Activated T-cell treated with anti-CD3 and anti-CD28 coated beads, Interleukin-2, amount 50 U/mL, for 48 hours (primary cell): ENCODE results near the gene OSCP1.

Experiments
- DNase-seq, 2 experiments: peaks; one replicate each; pipeline ENCODE4 v3.0.0-alpha.2; 2020

The OSCP1 gene

DNA sequence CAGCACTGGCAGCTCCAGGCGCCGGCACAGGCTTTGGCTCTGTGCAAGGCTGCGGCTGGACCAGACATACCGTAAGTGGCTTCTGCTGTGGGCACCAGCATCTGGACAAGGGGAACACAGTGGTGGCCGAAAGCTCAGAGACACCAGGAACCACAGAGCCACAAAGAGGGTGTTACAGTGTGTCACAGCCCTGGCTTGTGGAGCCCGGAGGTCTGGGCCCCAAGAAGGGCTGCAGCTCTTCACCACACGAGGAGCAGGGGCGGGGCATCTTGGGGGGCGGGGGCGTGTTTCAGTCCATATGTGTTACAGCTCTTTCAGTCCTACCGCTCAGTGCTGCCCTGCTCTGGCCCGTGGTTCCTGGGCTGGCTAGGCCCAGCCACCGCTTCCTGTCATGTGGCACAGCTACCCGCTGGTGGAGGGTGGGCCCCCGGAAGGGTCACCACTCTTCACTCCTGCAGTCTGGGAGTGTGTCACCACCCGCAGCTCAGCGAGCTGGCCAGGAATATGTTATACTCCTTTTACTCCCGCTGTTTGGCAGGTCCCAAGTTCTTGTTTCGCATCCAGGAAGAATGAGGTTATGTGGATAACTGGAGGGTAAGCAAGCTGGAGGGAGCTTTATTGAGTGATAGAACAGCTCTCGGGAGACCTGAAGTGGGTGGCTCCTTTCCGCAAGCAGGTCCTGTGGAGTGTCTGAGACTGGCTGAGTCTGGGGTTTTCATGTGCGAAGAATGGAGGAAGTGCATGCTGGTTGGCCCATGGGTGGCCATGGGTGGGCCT lies 49.2 kb downstream of the OSCP1 start:
- DNase-seq, result peak; percentile 72 to 73

DNA sequence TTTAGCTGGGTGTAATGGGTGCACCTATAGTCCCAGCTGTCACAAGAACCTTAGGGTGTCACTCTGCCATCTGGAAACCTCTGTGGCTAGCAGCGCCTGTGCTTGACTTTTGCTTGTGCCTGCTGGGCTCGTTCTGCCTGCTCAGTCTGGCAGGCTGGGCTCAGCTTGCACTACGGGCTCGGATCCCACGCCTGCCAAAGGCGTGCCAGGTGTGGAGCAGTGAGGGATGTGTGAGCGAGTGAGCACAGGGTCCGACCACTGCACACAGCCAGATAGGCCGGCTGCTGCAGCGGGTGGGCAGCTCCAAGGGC lies 49.8 kb downstream of the OSCP1 start:
- DNase-seq, result no peak

DNA sequence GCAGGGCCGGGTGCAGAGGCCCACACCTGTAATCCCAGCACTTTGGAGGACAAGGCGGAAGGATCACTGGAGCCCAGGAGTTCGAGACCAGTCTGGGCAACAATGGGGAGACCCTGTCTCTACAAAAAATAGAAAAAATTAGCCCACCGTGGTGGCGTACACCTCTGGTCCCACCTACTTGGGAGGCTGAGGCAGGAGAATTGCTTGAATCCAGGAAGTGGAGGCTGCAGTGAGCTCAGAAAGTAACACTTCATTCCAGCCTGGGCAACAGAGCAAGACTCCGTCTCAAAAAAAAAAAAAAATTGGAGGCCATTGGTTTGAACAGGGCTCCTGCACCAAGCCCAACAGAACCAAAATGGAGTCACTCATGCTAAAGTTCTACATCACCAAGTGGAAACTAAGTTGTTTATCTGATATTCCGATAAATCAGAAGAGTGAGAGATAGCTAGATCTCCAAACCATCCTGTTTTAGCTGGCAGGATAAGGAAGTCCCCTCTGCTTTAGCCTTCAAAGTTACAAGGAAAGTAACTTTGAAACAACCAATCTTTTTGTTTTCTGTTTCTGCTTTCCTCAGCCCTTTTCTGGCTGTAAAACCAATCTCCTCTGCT lies 51.8 kb downstream of the OSCP1 start:
- no peak for DNase-seq

DNA sequence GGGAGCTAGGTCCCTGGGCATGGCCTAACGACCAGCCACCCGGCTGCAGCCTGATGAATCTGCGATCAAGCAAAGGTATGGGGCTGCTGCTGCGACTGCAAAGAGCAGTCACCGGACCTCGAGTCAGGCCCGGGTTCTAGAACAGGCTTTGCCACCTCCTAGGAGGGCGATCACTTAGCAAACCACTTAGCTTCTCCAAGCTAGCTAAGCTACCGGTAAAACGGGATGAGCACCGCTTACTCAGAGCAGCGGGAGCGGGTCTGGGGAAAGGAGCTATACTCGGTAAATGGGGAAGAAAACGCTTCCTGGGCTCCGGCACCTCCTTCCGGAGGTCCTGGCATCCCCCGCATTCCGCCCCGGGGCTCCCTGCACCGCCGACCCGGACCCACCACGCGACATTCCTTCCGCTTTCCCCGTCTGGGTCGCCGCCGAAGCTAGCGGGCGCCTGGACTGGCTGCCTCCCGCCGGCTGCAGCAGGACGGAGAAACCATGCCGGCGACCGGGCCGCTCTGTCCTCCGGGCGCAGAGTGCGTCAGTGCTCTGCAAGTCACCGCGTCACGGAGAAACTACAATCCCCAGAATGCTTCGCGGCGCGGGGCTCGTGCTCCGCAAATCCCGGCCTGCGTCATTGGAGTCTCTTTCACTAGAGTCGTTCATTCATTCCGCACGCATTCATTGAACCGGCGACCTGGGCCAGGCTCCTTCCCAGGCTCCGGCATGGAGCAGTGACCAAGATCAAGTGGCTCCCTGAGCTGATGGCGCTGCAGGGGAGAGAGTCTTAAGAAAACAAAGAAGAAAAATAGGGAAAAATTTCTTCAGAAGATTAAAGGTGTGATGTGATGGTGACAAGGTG lies 52.6 kb downstream of the OSCP1 start, which contains the start of gene LSM10:
TSS of gene LSM10 (minus strand) at position 531 of the 853 bp plus-strand sequence. CDS start 3,779 bp downstream, outside the sequence.
- peak; percentile 91 to 93 for DNase-seq

DNA sequence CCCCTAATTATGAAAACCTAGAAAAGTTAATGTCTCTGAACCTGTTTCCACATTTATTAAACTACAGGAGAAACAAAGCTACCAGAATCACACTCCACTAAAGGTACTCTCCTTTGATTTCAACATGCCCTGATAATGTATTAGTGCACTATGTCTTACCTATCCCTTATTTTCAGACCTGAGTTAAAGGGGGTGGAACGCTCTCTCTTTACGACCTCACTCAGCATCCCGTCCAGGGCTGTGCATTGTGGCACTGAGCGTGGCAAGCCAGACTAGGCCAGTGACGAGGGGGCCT lies 53.2 kb downstream of the OSCP1 start:
- DNase-seq, result no peak

DNA sequence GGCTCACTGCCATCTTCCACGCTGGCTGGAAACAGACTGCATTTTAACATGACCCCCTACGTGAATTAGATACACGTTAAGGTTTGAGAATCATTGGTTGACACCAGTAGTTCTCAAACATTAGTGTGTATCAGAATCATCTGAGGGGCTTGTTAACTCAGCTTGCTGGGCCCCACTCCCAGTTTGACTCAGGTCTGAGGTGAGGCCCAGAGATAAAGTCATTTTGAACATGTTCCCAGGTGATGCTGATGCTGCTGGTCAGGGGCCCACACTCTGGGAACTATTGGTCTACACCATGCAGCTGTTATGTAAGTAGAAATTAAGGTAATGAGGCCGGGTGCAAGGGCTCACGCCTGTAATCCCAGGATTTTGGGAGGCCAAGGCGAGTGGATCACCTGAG lies 53.9 kb downstream of the OSCP1 start:
- DNase-seq, result peak; percentile 24 to 41

DNA sequence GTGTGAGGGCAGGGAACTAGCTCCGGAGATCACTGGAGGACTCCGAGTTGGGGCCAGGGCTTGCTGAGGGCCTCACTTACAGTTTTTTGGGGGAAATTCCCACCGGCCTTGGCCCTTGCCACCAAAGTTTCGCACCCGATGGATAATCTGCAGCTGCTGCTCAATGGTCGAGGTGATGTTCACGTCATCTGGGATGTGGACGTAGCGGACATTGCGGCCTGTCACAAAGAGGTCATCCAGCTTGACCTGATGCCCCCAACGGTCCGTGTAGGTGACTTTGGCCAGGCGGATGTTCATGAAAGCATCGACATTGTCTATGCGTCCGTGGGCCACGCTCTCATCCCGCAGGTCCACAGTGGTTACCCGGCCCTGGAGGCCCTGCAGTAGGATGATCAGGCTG lies 56.6 kb downstream of the OSCP1 start:
- DNase-seq, result no peak

DNA sequence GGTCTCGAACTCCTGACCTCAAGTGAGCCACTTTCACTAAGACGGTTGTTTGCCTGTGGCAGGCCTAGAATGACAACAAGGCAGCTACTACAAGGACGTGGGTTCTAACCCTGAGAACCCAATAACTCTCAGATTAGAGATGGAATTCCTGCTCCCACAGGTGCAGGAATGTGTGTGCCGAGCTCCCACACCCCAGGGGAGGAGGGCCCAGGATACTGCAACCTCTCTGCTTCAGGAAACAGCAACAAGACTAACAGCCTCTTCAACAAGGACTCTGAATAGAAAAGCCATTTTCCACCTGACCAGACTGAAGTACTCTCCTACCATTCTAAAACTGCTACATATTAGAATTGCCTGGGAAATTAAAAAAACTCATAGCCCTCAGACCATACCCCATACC lies 57.4 kb downstream of the OSCP1 start:
- DNase-seq, result no peak

DNA sequence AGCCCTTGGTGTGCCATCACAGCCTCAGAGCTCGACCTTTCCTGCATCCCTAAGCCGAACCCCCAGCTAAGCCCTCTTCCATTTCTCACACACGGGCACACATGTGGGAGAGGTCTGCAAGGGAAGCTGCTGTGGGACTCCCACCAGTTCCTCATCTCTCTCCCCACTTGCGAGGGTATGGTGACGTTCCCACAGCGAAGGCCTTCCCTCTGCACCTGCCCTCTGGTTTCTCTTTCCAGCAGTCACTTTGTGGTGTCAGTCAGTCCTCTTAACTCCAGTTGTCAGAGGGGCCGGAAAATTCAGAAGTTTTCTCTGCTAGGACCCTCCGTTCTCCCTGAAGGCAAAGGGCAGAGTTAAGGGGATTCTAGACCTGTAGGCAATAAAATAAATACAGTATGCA lies 59.0 kb downstream of the OSCP1 start:
- no peak for DNase-seq

DNA sequence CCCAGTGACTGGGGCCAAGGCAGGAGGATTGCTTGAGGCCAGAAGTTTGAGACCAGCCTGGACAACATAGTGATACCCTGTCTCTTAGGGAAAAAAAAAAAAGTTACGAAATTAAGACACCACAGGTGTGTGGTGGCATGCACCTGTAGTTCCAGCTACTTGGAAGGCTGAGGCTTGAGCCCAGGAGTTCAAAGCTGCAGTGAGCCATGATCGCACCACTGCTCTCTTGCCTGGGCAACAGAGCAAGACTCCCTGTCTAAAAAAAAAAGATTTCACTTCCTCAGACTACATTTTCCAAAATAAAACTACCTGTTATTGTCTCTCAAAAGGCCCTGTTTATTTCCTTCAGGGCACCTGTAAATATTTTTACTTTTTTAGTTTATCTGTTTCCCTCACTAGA lies 59.8 kb downstream of the OSCP1 start:
- DNase-seq, result no peak

DNA sequence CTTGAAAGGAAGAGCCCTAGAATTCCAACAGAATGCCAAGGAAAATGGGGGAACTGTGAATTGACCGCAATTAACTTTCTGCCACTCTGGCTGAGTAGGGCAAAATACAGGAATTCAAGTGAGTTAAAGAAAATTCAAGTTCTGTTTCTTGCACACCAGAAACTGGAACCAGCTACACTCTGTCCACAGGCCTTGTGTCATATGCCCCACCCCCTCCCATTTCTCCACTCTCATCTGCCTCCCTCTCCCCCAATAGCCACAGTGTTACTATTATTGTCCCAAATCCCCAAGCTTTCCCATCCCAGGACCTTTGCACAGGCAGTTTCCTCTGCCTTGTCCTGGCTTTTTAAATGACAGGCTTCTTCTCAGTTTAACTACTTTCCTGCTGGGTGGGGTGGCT lies 60.3 kb downstream of the OSCP1 start:
- DNase-seq, result no peak

DNA sequence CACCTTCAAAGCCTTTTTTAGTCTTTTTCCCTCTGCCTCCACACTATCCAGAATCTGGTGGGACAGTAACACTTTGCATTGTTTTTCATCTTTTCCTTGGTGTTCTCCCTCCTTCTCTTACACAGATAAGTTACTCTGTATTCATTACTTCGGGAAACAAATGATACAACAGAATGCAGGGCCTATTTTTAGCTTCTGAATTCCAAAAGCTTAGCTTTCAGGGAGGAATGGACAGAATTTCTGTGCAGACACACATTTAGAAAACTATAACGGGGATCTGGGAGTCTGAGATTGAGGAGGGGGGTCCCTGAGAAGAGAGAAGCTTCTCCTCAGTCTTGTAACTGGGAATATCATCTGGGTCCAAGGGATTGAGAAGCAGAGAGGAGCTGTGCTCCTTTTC lies 61.0 kb downstream of the OSCP1 start:
- DNase-seq, result no peak

DNA sequence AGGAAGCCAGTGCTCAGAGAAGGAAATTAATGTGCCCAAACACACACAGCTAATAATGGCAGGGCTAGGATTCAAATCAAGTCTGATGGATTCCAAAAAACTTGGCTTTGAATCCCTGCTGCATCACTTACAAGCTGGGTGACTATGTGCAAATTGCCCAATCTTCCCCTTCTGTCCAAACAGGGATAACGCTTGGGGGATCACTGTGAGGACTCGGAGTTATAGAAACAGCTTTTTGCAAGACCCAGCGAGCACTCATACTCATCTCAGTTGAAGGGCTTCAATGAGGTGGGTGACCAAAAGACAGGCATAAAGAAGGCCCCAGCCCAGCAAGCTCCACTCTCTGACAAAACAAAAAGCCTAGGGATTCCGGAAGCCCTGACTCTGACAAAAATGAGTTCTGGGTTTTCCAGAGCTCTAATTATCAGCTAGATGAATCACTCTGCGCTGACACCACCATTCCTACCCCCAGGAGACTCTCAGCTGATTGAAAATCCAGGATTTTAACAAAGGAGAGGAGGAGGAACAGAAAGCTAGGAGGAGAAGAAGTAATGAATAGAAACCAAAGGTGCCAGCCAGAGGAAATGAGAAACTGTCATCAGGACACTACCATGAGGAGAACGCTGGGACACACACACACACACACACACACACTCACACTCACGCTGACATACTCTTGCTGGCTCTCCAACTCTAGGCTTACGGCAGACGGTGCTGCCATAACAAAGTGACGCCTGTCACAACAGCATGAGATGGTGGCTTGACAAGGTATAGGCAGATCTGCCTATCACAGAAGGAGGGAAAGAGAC lies 62.9 kb downstream of the OSCP1 start:
- peak in 1 of 2 experiments; percentile 26 for DNase-seq

DNA sequence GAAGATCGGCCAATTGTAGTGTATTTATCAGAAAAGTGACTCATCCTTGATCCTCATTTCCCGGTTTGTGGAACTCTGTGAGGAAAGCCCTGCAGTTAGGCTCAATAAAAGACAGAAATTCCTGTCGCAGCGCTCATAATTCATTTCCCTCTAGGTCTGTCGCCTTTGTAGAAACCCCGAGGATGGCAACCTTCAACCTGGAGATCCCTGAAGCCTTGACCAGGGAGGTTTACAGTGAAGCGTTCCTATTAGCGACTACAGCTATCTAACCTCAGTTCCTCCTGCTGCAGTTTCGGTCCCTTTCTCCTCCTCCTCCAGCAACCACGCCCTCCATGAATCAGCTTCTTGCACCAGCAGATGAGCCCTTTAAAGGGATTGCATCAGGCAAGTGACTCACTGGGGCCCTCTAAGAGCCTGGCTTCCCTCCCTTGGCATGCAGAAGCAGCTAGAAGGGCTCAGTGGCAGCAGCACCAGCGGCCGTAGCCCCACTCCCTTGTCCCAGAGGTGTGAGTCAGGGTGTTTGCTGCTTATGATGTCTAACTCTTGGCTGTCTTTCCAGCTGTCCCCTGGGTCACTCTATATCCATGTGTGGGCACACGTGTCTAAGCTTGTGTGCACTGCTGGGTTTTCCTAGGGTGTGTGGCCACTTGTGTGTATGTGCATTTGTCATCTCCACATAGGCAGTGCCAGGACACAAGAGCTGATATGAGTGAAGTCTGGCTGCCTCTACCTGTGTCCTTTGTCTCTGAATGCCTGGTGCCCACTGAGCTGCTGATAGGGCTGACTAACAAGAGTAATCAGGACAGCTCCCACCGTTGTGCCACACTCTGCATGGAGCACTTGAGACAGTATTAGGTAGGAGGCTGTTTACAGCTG lies 63.7 kb downstream of the OSCP1 start:
- peak; percentile 89 to 91 for DNase-seq

DNA sequence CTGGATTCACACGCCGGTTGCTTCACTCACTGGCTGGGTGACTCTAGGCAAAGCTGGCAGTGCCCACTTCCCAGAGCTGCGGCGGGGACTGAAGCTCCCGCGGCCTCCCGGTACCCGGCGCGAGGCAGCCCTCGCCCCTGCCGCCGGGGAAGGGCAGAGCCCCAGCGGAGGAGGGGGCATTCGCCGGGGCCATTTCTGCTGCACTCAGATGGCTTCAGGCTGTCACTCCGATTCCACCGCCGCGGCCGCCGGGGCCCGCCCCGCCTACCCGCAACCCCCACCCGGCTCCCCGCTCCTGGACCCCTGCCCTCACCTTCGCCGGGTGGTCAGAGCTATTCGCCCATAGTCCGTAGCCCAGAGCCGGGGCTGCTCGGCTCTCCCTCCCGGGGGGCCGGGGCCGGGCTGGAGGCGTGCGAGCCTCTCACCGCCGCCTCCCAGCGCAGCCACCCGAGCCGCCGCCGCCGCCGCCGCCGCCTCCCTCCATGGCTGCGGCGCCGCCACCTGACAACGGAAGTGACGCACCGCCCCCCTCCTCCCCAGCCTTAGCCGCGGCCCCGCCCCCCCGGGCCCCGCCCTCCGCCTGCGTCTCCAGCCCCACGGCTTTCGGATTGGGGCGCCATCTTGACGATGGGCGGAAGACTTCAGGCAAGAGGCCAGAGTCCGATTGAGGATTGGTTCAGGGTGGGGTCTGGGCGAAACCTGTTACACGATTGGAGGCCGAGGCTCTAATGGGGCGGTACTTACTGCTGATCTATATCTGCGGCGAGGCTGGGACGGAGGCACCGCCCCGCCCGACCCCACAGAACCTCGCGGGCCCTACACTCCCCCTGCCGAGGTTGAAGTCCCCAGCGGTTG lies 64.6 kb downstream of the OSCP1 start, which contains the start of gene STK40:
TSS of gene STK40 (minus strand) at position 515 of the 855 bp plus-strand sequence. CDS start 24,592 bp downstream, outside the sequence.
- peak; percentile 98 for DNase-seq

DNA sequence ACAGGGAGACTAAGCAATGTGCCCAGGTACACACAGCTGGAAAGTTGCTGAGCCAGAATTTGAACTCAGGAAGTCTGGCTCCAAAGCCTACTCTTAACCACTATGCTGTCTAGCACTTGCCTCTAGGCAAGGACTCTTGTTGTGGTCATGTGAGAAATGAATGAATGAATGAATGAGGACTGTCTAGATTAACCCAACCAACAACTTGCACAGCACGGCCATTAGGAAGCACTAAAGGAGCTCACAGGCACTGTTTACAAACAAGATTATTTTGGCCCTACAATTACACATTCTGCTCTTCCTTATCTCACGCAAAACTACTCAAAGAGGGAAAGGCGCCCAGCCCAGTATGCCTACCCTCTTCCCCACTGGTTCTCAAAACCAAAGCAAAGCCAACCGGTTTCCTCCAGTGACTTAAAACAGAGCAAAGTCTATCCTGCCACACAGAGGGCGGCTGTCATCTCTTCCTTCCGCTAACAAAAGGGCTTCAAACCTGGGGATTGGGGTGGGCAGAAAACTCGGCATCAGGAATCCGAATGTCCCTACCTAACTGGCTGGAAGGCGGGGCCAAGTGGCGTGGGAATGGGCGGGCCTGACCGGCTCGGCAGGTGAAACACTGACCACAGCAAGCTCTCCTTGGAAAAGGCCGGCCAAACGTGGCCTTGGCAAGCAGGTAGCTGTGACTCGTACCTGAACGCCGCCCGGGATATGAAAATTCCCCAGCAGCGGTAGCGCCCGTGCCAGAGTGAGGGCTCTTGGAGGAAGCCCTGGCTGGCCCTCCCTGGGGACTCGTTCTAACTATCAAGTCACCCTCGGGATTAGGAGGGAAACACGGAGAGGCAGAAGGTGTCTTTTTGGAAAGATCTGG lies 65.5 kb downstream of the OSCP1 start:
- peak; percentile 49 to 58 for DNase-seq

DNA sequence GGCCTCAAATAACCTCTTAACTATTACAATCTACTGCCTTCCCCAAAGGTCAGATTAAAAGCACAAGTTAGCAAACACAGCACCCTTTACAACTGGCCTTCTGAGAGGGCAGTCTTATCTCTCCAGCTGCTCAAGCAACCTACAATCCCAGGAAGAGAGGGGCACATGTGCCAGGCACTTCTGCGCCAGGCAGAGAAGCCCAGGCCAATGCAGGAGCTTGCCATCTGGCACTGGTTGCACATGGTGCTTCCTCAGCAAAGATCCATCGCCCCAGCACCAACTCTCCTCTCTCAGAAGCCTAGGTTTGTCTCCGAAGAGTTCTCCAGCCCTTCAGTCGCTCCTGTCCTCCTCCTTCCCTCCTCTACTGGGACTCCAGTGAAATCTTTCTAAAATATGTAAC lies 67.0 kb downstream of the OSCP1 start:
- no peak for DNase-seq

DNA sequence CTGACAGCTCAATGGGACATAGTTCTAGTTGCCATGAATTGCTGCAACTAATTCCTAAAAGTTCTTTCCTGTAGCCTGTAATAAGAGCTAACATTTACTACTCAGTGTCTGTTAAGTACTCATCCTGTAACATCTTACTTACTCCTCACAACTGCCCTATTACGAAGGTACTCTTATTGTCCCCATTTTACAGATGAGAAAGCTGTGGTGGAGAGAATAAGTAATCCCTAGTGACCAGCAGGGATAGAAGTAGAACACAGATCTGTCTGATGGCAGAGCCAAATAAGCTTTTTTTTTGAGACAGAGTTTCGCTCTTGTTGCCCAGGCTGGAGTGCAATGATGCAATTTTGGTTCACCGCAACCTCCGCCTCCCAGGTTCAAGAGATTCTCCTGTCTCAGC lies 67.6 kb downstream of the OSCP1 start:
- no peak for DNase-seq

DNA sequence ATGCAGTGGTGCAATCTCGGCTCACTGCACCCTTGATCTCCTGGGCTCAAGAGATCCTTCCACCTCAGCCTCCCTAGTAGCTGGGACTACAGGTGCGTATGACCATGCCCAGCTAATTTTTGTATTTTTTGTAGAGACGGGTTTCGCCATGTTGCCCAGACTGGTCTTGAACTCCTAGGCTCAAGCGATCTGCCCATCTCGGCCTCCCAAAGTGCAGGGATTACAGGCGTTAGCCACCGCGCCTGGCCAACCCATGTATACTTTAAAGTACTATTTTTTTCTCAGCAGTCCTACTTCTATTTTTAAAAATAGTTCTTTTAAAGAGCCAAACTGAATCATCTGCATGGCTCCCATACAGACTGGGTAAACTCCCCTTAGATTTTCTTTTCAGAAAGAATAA lies 68.0 kb downstream of the OSCP1 start:
- no peak for DNase-seq

DNA sequence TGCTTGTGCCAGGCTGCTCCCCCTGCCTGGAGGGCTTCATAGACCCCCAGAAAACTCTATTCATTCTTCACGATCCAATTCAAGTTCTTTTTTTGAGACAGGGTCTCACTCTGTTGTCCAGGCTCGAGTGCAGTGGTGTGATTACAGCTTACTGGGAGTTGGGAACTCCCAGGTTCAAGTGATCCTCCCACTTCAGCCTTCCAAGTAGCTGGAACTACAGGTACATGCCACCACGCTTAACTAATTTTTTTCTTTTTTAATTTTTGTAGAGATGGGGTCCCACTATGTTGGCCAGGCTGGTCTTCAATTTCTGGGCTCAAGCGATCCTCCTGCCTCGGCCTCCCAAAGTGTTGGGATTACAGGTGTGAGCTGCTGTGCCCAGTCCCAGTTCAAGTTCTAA lies 68.8 kb downstream of the OSCP1 start:
- no peak for DNase-seq
